Fibroblast of lung (primary cell): Measurements from ENCODE around the gene RCAN2. TPM values are rescaled to one million over a fixed set of nuclear protein-coding genes. Genes with fewer than 3 reads are reported as not detected.

Experiments used
- DNase-seq, 2 donors: peaks; one replicate each; pipeline versions ENCODE4 v3.0.0 to v3.0.0-alpha.2; 2010; ENCODE audit warnings: low read depth in 2 of 2
- H2AFZ ChIP-seq: 2 replicates; pipeline ENCODE4 v1.5.1; 2012; ENCODE audit warnings: low read length, control low read depth, inconsistent platforms
- H3K27ac ChIP-seq: 2 replicates; pipeline ENCODE4 v1.5.1; 2011; ENCODE audit warnings: low read length, control low read depth; ENCODE audit not compliant: insufficient read depth
- H3K27me3 ChIP-seq: 2 replicates; pipeline ENCODE4 v1.5.1; 2011; ENCODE audit warnings: mild to moderate bottlenecking, low read length; ENCODE audit not compliant: control insufficient read depth, insufficient read depth
- H3K36me3 ChIP-seq: 2 replicates; pipeline ENCODE4 v1.5.1; 2011; ENCODE audit warnings: low read length; ENCODE audit not compliant: control insufficient read depth, insufficient read depth
- H3K4me1 ChIP-seq: 2 replicates; pipeline ENCODE4 v1.5.1; 2011; ENCODE audit warnings: low read length; ENCODE audit not compliant: control insufficient read depth, insufficient read depth; ENCODE audit errors: extremely low read depth
- H3K4me2 ChIP-seq: 2 replicates; pipeline ENCODE4 v1.5.1; 2011; ENCODE audit warnings: low read length, control low read depth; ENCODE audit not compliant: insufficient read depth; ENCODE audit errors: extremely low read depth
- H3K4me3 ChIP-seq, 4 experiments: fragments of 200-600 bp in 1 of 4; sonication (generic) in 1 of 4; replicated peaks in 1 of 4; 2 replicates each; pipeline ENCODE4 v1.5.1; 2011 to 2016; ENCODE audit warnings: low read length in 4 of 4, low read depth in 3 of 4, mild to moderate bottlenecking in 3 of 4, control low read depth in 2 of 4, inconsistent platforms in 1 of 4, mixed read lengths in 1 of 4; ENCODE audit not compliant: insufficient read depth in 1 of 4; ENCODE audit errors: control extremely low read depth in 1 of 4
- H3K79me2 ChIP-seq: 2 replicates; pipeline ENCODE4 v1.5.1; 2012; ENCODE audit warnings: mild to moderate bottlenecking, low read length, inconsistent platforms; ENCODE audit not compliant: control insufficient read depth, insufficient read depth
- H3K9ac ChIP-seq: 2 replicates; pipeline ENCODE4 v1.5.1; 2011; ENCODE audit warnings: mild to moderate bottlenecking, low read length, control low read depth; ENCODE audit not compliant: insufficient read depth
- H3K9me3 ChIP-seq: 2 replicates; pipeline ENCODE4 v1.5.1; 2012; ENCODE audit warnings: low read depth, low read length; ENCODE audit not compliant: control insufficient read depth, insufficient read depth
- H4K20me1 ChIP-seq: 2 replicates; pipeline ENCODE4 v1.5.1; 2011; ENCODE audit warnings: low read length; ENCODE audit not compliant: control insufficient read depth, insufficient read depth; ENCODE audit errors: extremely low read depth
- CTCF ChIP-seq, 2 donors: IDR thresholded peaks in 1 of 2; conservative IDR thresholded peaks in 1 of 2; 1 replicate in 1 of 2; 2 replicates in 1 of 2; pipeline ENCODE4 v1.5.1; 2011 to 2012; ENCODE audit warnings: low read length in 2 of 2, control low read depth in 1 of 2, inconsistent platforms in 1 of 2, low read depth in 1 of 2, mild to moderate bottlenecking in 1 of 2
- EZH2 ChIP-seq: IDR thresholded peaks from 2 replicates; pipeline ENCODE4 v1.5.1; 2012; ENCODE audit warnings: low read length, control low read depth, mild to moderate bottlenecking; ENCODE audit errors: missing control alignments
- polyA plus RNA-seq, 2 donors: library from polyadenylated mRNA; depleted of rRNA in 1 of 2; stranded (reverse) in 1 of 2; unstranded in 1 of 2; fragments of >200 nt; gene quantifications; 2 replicates each; pipeline ENCODE4 v1.2.1, GENCODE V29; 2011 to 2012; ENCODE audit warnings: missing spikeins in 1 of 2
- total RNA-seq: library from RNA; depleted of rRNA; stranded (reverse); fragments of >200 nt; gene quantifications from 2 replicates; pipeline ENCODE4 v1.2.1, GENCODE V29; 2014

Gene RCAN2
- total and polyA plus RNA-seq, 2 donors (not counting 1 experiment from before 2014, with no cell fraction given): 11.7 to 38.0 TPM

- H3K79me2 ChIP-seq: no peaks in the 10 kb centered on the region
These were observed 197.5 kb downstream of the RCAN2 start for GRCh38 chr6:46293641-46294316.

DNA sequence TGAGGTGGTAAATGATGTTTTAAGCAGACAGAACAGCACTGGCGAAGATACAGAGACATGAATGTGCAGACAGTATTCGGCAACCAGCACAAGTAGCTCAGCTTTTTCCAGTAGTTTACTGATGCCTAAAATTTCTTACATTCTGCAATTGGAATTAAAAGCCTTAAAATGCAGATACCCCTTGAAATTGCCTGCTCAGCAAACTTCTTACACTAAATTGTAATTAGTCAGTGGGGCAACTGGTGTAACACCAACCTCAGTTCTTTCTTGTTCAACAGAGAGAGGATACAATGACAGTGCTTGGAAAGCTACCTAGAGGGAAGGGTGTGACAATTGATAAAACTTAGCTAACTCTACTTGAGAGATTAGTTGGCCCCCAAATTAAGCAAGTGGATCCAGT is 199.4 kb downstream of the RCAN2 start:
- Histone ChIP-seq H3K4me3 (no peak overlapping the region), H3K4me1 (no peaks in the 10 kb centered on the region), H2AFZ (no peak overlapping the region), H3K27me3 (no peaks in the 10 kb centered on the region), H3K79me2 (no peaks in the 10 kb centered on the region), H4K20me1 (no peaks in the 10 kb centered on the region), H3K4me2 (no peak overlapping the region), H3K36me3 (no peaks in the 10 kb centered on the region), H3K9ac (no peak overlapping the region), H3K27ac (no peak overlapping the region), H3K9me3 (no peaks in the 10 kb centered on the region)
- no peak for DNase-seq
- no peak for TF ChIP-seq CTCF (conservative IDR thresholded peaks at IDR 0.05 in 1 of 2, IDR thresholded peaks at IDR 0.05 in 1 of 2; ENCODE audit: low read depth in 1 of 2, low read length in 2 of 2)
- no peak for TF ChIP-seq EZH2

More at GRCh38 chr6:46293641-46294316, 197.5 kb downstream of the RCAN2 start:
- Histone ChIP-seq H3K9ac (no peak overlapping the region), H3K4me1 (no peaks in the 10 kb centered on the region), H3K4me3 (no peak overlapping the region), H2AFZ (no peak overlapping the region), H3K4me2 (no peak overlapping the region), H3K36me3 (no peaks in the 10 kb centered on the region), H3K9me3 (no peaks in the 10 kb centered on the region), H3K27me3 (no peaks in the 10 kb centered on the region), H3K27ac (no peak overlapping the region), H4K20me1 (no peaks in the 10 kb centered on the region)
- no peak for DNase-seq
- TF ChIP-seq EZH2 (no peak), CTCF (conservative IDR thresholded peaks at IDR 0.05 in 1 of 2, IDR thresholded peaks at IDR 0.05 in 1 of 2; ENCODE audit: low read depth in 1 of 2, low read length in 2 of 2) (no peak)

- H3K27ac ChIP-seq: no peak overlapping the region
- no peak overlapping the region for H2AFZ ChIP-seq
- no peaks in the 10 kb centered on the region for H3K79me2 ChIP-seq
- H3K4me1 ChIP-seq: no peaks in the 10 kb centered on the region
- no peak for DNase-seq
- TF ChIP-seq EZH2 (no peak), CTCF (conservative IDR thresholded peaks at IDR 0.05 in 1 of 2, IDR thresholded peaks at IDR 0.05 in 1 of 2; ENCODE audit: low read depth in 1 of 2, low read length in 2 of 2) (no peak)
- no peaks in the 10 kb centered on the region for H3K36me3 ChIP-seq
- H4K20me1 ChIP-seq: no peaks in the 10 kb centered on the region
- H3K9ac ChIP-seq: no peak overlapping the region
- no peak overlapping the region for H3K4me2 ChIP-seq
- H3K27me3 ChIP-seq: no peaks in the 10 kb centered on the region
- H3K9me3 ChIP-seq: no peaks in the 10 kb centered on the region
- no peak overlapping the region for H3K4me3 ChIP-seq
These were observed 200.0 kb downstream of the RCAN2 start for GRCh38 chr6:46291275-46291633.
